Erythroblast (primary cell): ENCODE measurements around the gene COG7.

Source experiments
- GATA1 ChIP-seq: IDR thresholded peaks from 2 replicates; pipeline ENCODE4 v1.6.1; 2011; ENCODE audit warnings: low read depth, mild to moderate bottlenecking, control low read depth, low read length, moderate library complexity
- POLR2A ChIP-seq: IDR thresholded peaks from 2 replicates; pipeline ENCODE4 v1.6.1; 2011; ENCODE audit warnings: mild to moderate bottlenecking, low read length

DNA sequence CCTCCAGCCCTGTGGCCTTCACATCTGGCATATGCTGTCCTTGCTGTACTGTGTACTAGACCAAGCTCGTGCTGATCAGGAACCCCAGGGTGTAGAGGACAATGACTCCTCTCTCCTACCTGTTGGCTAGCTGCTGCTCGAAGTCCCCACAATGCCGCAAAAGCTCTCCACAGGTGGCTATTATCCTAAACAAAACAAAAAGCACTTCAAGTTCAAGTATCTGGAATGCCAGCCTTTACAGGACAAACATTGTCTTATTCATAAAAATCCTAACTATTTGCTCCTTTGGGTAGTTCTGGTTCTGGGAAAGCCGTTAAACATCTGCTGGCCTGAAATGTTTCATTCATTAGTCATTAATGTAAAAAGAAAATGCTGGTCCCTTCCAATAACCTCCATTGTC lies 42.8 kb downstream of the COG7 start:
- TF ChIP-seq POLR2A, result no peak
- TF ChIP-seq GATA1, result no peak
